Ascending aorta (tissue), 2 donors: ENCODE data around the gene SCRT2. TPM values are rescaled to one million over a fixed set of nuclear protein-coding genes. Genes with fewer than 3 reads are reported as not detected.

Experiments
- DNase-seq, 2 donors: peaks; one replicate each; pipeline ENCODE4 v3.0.0-alpha.2; 2019; ENCODE audit warnings: low spot score in 2 of 2
- H3K27ac ChIP-seq, 2 donors: fragments of 200-600 bp; sonication (generic); one replicate each; pipeline ENCODE4 v1.5.1; 2016 to 2017; ENCODE audit warnings: mild to moderate bottlenecking in 1 of 2
- H3K27me3 ChIP-seq: fragments of 200-600 bp; sonication (generic); one replicate; pipeline ENCODE4 v1.5.1; 2017
- H3K36me3 ChIP-seq, 2 donors: fragments of 200-600 bp; sonication (generic); one replicate each; pipeline ENCODE4 v1.5.1; 2016
- H3K4me1 ChIP-seq, 2 donors: fragments of 200-600 bp; sonication (generic); one replicate each; pipeline ENCODE4 v1.5.1; 2016 to 2017; ENCODE audit warnings: mild to moderate bottlenecking in 1 of 2
- H3K4me3 ChIP-seq, 2 donors: fragments of 200-600 bp; sonication (generic); one replicate each; pipeline ENCODE4 v1.5.1; 2016 to 2017; ENCODE audit warnings: mild to moderate bottlenecking in 1 of 2
- H3K9me3 ChIP-seq, 2 donors: fragments of 200-600 bp; sonication (generic); one replicate each; pipeline ENCODE4 v1.5.1; 2016
- CTCF ChIP-seq, 3 experiments: fragments of 200-600 bp in 2 of 3; fragments of 450-650 bp in 1 of 3; sonication (generic) in 2 of 3; IDR thresholded peaks; one replicate each; pipeline ENCODE4 v1.5.1; 2016 to 2019; ENCODE audit warnings: antibody characterized with exemption in 3 of 3, mild to moderate bottlenecking in 1 of 3, moderate library complexity in 1 of 3
- intact Hi-C: fragments of 100-400 bp; cut with DNase I; formaldehyde crosslinking; loops from one replicate; pipeline ENCODE4 v1.15.1; 2023
- total RNA-seq: library from RNA; depleted of rRNA; stranded (reverse); fragments of >200 nt; gene quantifications from one replicate; pipeline ENCODE4 v1.1.0, GENCODE V29; 2016

SCRT2 gene
- total RNA-seq, 1 donor from 2014 or later: not detected

GRCh38 chr20:706366-706885, 30.8 kb upstream of the SCRT2 start:
- Histone ChIP-seq H3K27ac (no peak overlapping the region), H3K36me3 (no peaks in the 10 kb centered on the region), H3K4me1 (no peaks in the 10 kb centered on the region), H3K9me3 (no peaks in the 10 kb centered on the region), H3K4me3 (no peak overlapping the region), H3K27me3 (peaks cover 5% of the 10 kb centered on the region)
- intact Hi-C loops: no loop called here
- DNase-seq: no peak
- TF ChIP-seq CTCF (IDR thresholded peaks at IDR 0.05): no peak

GRCh38 chr20:704726-705125, 29.1 kb upstream of the SCRT2 start:
- no peaks in the 10 kb centered on the region for H3K36me3 ChIP-seq
- intact Hi-C loops: no loop called here
- H3K4me1 ChIP-seq: no peaks in the 10 kb centered on the region
- no peak overlapping the region for H3K27ac ChIP-seq
- no peaks in the 10 kb centered on the region for H3K9me3 ChIP-seq
- no peak for TF ChIP-seq CTCF (IDR thresholded peaks at IDR 0.05)
- H3K4me3 ChIP-seq: no peak overlapping the region
- DNase-seq: no peak
- H3K27me3 ChIP-seq: no peaks in the 10 kb centered on the region

- Histone ChIP-seq H3K27me3 (no peaks in the 10 kb centered on the region), H3K36me3 (no peaks in the 10 kb centered on the region), H3K9me3 (no peaks in the 10 kb centered on the region), H3K4me3 (no peak overlapping the region), H3K27ac (no peak overlapping the region), H3K4me1 (no peaks in the 10 kb centered on the region)
- DNase-seq: no peak
- intact Hi-C loops: no loop called here
- no peak for TF ChIP-seq CTCF (IDR thresholded peaks at IDR 0.05)
Observed at GRCh38 chr20:703426-703825, 27.8 kb upstream of the SCRT2 start.

GRCh38 chr20:703006-703405, 27.4 kb upstream of the SCRT2 start:
- no peak overlapping the region for H3K4me3 ChIP-seq
- no peak for TF ChIP-seq CTCF (IDR thresholded peaks at IDR 0.05)
- no peak for DNase-seq
- no peak overlapping the region for H3K27ac ChIP-seq
- H3K9me3 ChIP-seq: no peaks in the 10 kb centered on the region
- no peaks in the 10 kb centered on the region for H3K36me3 ChIP-seq
- no peaks in the 10 kb centered on the region for H3K4me1 ChIP-seq
- H3K27me3 ChIP-seq: no peaks in the 10 kb centered on the region
- intact Hi-C loops: no loop called here

- no peak for TF ChIP-seq CTCF (IDR thresholded peaks at IDR 0.05)
- H3K36me3 ChIP-seq: no peaks in the 10 kb centered on the region
- no peaks in the 10 kb centered on the region for H3K4me1 ChIP-seq
- intact Hi-C loops: no loop called here
- H3K9me3 ChIP-seq: no peaks in the 10 kb centered on the region
- no peak for DNase-seq
- no peaks in the 10 kb centered on the region for H3K27me3 ChIP-seq
- no peak overlapping the region for H3K4me3 ChIP-seq
- H3K27ac ChIP-seq: no peak overlapping the region
Observed at GRCh38 chr20:701401-702129, 26.0 kb upstream of the SCRT2 start.
